ENCODE measurements around the gene ATXN7L3. TPM values are rescaled to one million over a fixed set of nuclear protein-coding genes. Genes with fewer than 3 reads are reported as not detected.

The ATXN7L3 gene
- total and polyA plus RNA-seq, 9 of the 15 experiments (the other 6 are each of a cell fraction or from before 2014, with no cell fraction given), result 0.62 to 66.1 (median 33.2) TPM

GRCh38 chr17:44199553-44200477, at the start of gene ATXN7L3 (continued):
- TF ChIP-seq ZNF592 (IDR thresholded peaks at IDR 0.05) (no peak), MTF1 (CRISPR knock-in tag; IDR thresholded peaks at IDR 0.05; ENCODE audit: borderline replicate concordance) (no peak), KAT7 (CRISPR knock-in tag; IDR thresholded peaks at IDR 0.05; ENCODE audit: borderline replicate concordance) (0 out of 2 replicates have a peak, but pooled peaks have one; percentile 23), PREB (CRISPR knock-in tag; IDR thresholded peaks at IDR 0.05) (no peak), SAP30 (IDR thresholded peaks at IDR 0.05; ENCODE audit: borderline replicate concordance, insufficient read depth, low read depth, low read length, poor library complexity, severe bottlenecking) (no peak), MTA1 (IDR thresholded peaks at IDR 0.05; ENCODE audit: borderline replicate concordance) (peak; percentile 91), PCBP2 (IDR thresholded peaks at IDR 0.05; ENCODE audit: low read depth, low read length, poor library complexity, severe bottlenecking) (no peak), IRF9 (tag; IDR thresholded peaks at IDR 0.05) (no peak), TAF15 (IDR thresholded peaks at IDR 0.05; ENCODE audit: low read depth, low read length) (no peak), ZNF3 (CRISPR knock-in tag; IDR thresholded peaks at IDR 0.05) (no peak), MIER1 (IDR thresholded peaks at IDR 0.05; ENCODE audit: low read depth) (no peak), ZNF830 (CRISPR knock-in tag; IDR thresholded peaks at IDR 0.05) (no peak), RBM14 (IDR thresholded peaks at IDR 0.05; ENCODE audit: borderline replicate concordance, insufficient read depth, low read depth, low read length) (no peak), ZNF232 (CRISPR knock-in tag; IDR thresholded peaks at IDR 0.05) (no peak), CXXC5 (CRISPR knock-in tag; IDR thresholded peaks at IDR 0.05) (peak; percentile 66; the same call in 1 of the 2 replicates), KLF6 (CRISPR knock-in tag; IDR thresholded peaks at IDR 0.05; ENCODE audit: borderline replicate concordance) (no peak), JUND (IDR thresholded peaks at IDR 0.05; ENCODE audit: borderline replicate concordance, low read depth, low read length) (0 out of 2 replicates have a peak, but pooled peaks have one; percentile 3), JUND (tag; IDR thresholded peaks at IDR 0.05; ENCODE audit: borderline replicate concordance, low read depth, low read length) (no peak; the same call in 2 of the 3 replicates), NCOA2 (IDR thresholded peaks at IDR 0.05; ENCODE audit: partially characterized antibody in 2 of 2) (no peak)

Data from K562 (cell line).